Stimulated activated naive B cell treated with anti-CD40 and anti-IgM and Interleukin-4, amounts not matched to agents 10 μg/mL and 1 μg/mL and 100 μg/mL, for 72 hours (primary cell): Measurements from ENCODE around the gene TMEM255A.

Source experiments
- ATAC-seq, 2 donors: fragments of 150-1000 bp; cut with Tn5 transposase; replicated peaks; 2 replicates each; pipeline ENCODE4 v1.10.0; 2021; ENCODE audit warnings: moderate library complexity in 1 of 2
- DNase-seq: peaks from one replicate; pipeline ENCODE4 v3.0.0; 2021
- H3K27ac Mint-ChIP-seq: one replicate; pipeline ENCODE4 v1.8.0; 2022; ENCODE audit warnings: mild to moderate bottlenecking, mixed read lengths
- H3K27me3 Mint-ChIP-seq, 2 donors: one replicate each; pipeline ENCODE4 v1.8.0; 2022; ENCODE audit warnings: mixed read lengths in 2 of 2
- H3K36me3 Mint-ChIP-seq, 2 donors: one replicate each; pipeline ENCODE4 v1.8.0; 2022; ENCODE audit warnings: mixed read lengths in 2 of 2, mild to moderate bottlenecking in 1 of 2
- H3K4me1 Mint-ChIP-seq, 2 donors: one replicate each; pipeline ENCODE4 v1.8.0; 2022; ENCODE audit warnings: mixed read lengths in 2 of 2, mild to moderate bottlenecking in 1 of 2
- H3K4me3 Mint-ChIP-seq, 2 donors: one replicate each; pipeline ENCODE4 v1.8.0; 2022; ENCODE audit warnings: mild to moderate bottlenecking in 2 of 2, mixed read lengths in 2 of 2, moderate library complexity in 1 of 2
- H3K9me3 Mint-ChIP-seq, 2 donors: one replicate each; pipeline ENCODE4 v1.8.0; 2022; ENCODE audit warnings: mixed read lengths in 2 of 2, mild to moderate bottlenecking in 1 of 2

The TMEM255A gene

GRCh38 chrX:120318411-120318810 is 7.2 kb upstream of the TMEM255A start:
- no peak for ATAC-seq
- DNase-seq: no peak
- H3K36me3 Mint-ChIP-seq: no peaks in the 10 kb centered on the region
- H3K4me3 Mint-ChIP-seq: no peak overlapping the region
- H3K27me3 Mint-ChIP-seq: peaks cover 10 to 19% of the 10 kb centered on the region in 2 donors
- no peak overlapping the region for H3K27ac Mint-ChIP-seq
- H3K9me3 Mint-ChIP-seq: no peaks in the 10 kb centered on the region
- peaks cover 3 to 6% of the 10 kb centered on the region in 2 donors for H3K4me1 Mint-ChIP-seq

DNA sequence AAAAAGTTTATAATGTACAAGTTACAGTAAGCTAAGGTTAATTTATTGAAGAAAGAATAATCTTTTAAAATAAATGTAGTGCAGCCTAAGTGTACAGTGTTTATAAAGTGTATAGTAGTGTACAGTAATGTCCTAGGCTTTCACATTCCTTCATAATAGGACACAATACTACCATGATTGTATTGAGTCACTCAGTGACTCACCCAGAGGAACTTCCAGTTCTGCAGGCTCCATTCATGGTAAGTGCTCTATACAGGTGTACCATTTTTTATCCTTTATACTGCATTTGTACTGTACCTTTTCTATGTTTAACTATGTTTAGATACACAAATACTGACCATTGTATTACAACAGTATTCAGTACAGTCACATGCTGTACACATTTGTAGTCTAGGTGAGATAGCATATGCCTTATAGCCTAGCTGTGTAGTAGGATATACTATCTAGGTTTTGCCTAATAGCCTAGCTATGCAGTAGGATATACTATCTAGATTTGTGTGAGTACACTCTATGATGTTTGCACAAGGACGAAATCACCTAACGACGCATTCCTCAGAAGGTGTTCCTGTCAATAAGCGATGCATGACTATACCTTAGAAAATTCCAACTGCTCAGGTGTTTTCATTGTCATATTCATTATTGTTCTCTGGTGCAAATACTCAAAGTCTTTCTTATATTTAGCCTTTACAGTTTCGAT is 5.5 kb upstream of the TMEM255A start:
- no peak overlapping the region for H3K27ac Mint-ChIP-seq
- no peak overlapping the region for H3K4me3 Mint-ChIP-seq
- ATAC-seq (no peak), DNase-seq (no peak)
- H3K27me3 Mint-ChIP-seq: peaks cover 22 to 23% of the 10 kb centered on the region in 2 donors
- no peaks in the 10 kb centered on the region for H3K9me3 Mint-ChIP-seq
- H3K36me3 Mint-ChIP-seq: no peaks in the 10 kb centered on the region
- peaks cover 3 to 6% of the 10 kb centered on the region in 2 donors for H3K4me1 Mint-ChIP-seq

DNA sequence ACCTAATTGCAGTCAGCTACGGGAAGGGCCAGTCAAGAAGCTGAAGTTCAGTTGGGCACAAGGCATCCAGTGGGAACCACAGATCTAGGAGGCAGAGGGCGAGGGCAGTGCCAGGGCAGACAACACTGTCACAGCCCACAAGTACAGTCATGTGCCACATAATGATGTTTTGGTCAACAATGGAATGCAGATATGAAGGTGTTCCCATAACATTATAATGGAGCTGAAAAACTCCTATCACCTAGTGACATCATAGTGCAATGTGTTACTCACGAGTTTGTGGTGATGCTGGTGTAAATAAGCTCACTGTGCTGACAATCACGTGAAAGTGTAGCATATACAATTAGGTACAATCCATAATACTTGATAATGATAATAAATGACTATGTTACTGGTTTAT is 4.5 kb upstream of the TMEM255A start:
- Mint-ChIP-seq H3K27me3 (peaks cover 23 to 26% of the 10 kb centered on the region in 2 donors), H3K4me3 (no peak overlapping the region), H3K4me1 (peaks cover 3 to 6% of the 10 kb centered on the region in 2 donors), H3K9me3 (no peaks in the 10 kb centered on the region), H3K36me3 (no peaks in the 10 kb centered on the region), H3K27ac (no peak overlapping the region)
- DNase-seq: no peak
- no peak for ATAC-seq

DNA sequence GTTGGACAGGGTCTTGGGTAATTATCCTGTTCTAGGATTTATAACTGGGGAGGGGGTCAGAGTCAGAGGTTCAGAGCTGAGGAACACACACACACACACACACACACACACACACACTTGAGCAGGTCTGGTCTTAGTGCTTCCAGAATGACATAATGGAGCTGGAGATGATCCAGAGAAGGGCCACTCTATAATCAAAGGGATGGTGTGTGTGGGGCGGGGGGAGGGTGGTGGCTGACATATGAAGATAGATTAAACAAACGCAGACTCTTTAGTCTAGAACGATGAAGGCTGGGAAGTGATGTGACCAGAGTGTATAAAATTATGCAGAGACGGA is 434 bp upstream of the TMEM255A start:
- ATAC-seq: no peak
- Mint-ChIP-seq H3K36me3 (peaks cover 1 to 5% of the 10 kb centered on the region in 2 donors), H3K4me3 (peak overlapping the region in 1 of 2 donors; percentile 74), H3K9me3 (peaks cover 0 to 4% of the 10 kb centered on the region in 2 donors), H3K27me3 (peaks cover 26 to 44% of the 10 kb centered on the region in 2 donors), H3K27ac (no peak overlapping the region), H3K4me1 (peaks cover 3 to 22% of the 10 kb centered on the region in 2 donors)
- no peak for DNase-seq

- peaks cover 22 to 39% of the 10 kb centered on the region in 2 donors for H3K27me3 Mint-ChIP-seq
- no peak overlapping the region for H3K27ac Mint-ChIP-seq
Measured at GRCh38 chrX:120309873-120310705, 1.2 kb downstream of the TMEM255A start.

GRCh38 chrX:120308959-120309872 is 2.0 kb downstream of the TMEM255A start:
- peak; percentile 57 for DNase-seq
- ATAC-seq: peak; percentile 91 to 93
- Mint-ChIP-seq H3K27me3 (peaks cover 17 to 39% of the 10 kb centered on the region in 2 donors), H3K9me3 (peaks cover 0 to 4% of the 10 kb centered on the region in 2 donors), H3K4me3 (peak overlapping the region; percentile 83), H3K36me3 (peaks cover 1 to 5% of the 10 kb centered on the region in 2 donors), H3K27ac (peak overlapping the region; percentile 3), H3K4me1 (peaks cover 3 to 31% of the 10 kb centered on the region in 2 donors)

More at GRCh38 chrX:120309873-120310705, 1.2 kb downstream of the TMEM255A start:
- Mint-ChIP-seq H3K4me1 (peaks cover 3 to 31% of the 10 kb centered on the region in 2 donors), H3K4me3 (peak overlapping the region; percentile 83), H3K36me3 (peaks cover 1 to 5% of the 10 kb centered on the region in 2 donors), H3K9me3 (peaks cover 0 to 4% of the 10 kb centered on the region in 2 donors)
- DNase-seq (no peak), ATAC-seq (no peak)

- Mint-ChIP-seq H3K27me3 (peaks cover 17 to 36% of the 10 kb centered on the region in 2 donors), H3K36me3 (peaks cover 1 to 5% of the 10 kb centered on the region in 2 donors), H3K27ac (no peak overlapping the region), H3K4me3 (peak overlapping the region; percentile 83), H3K4me1 (peaks cover 3 to 31% of the 10 kb centered on the region in 2 donors), H3K9me3 (peaks cover 0 to 4% of the 10 kb centered on the region in 2 donors)
- DNase-seq: no peak
- ATAC-seq: peak in 1 of 2 donors; percentile 15
Measured at GRCh38 chrX:120308558-120308957, 2.7 kb downstream of the TMEM255A start.

DNA sequence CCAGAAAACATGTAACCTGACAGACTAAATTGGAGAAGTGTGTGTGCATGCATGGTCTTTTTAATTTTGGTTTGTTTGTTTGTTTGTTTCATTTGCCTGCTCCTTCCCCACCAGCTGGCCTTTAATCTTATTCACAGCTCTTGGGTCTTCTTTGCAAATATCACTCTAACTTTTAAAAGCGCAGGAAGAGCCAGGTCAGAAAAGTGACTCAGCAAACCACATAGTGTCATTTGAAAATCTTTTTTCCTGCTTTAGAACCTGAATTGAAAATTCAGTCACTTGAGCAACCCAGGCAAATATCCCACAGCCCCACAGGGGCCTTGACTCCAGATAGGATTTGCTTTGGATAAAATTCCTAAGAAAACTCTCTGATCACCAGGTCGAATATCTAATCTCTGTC is 4.6 kb downstream of the TMEM255A start:
- peaks cover 13 to 43% of the 10 kb centered on the region in 2 donors for H3K4me1 Mint-ChIP-seq
- no peak overlapping the region for H3K27ac Mint-ChIP-seq
- peaks cover 1 to 5% of the 10 kb centered on the region in 2 donors for H3K36me3 Mint-ChIP-seq
- H3K27me3 Mint-ChIP-seq: peaks cover 8 to 23% of the 10 kb centered on the region in 2 donors
- H3K9me3 Mint-ChIP-seq: peaks cover 0 to 4% of the 10 kb centered on the region in 2 donors
- DNase-seq (no peak), ATAC-seq (no peak)
- H3K4me3 Mint-ChIP-seq: no peak overlapping the region

GRCh38 chrX:120305531-120306141 is 5.6 kb downstream of the TMEM255A start:
- DNase-seq: no peak
- Mint-ChIP-seq H3K4me1 (peaks cover 13 to 43% of the 10 kb centered on the region in 2 donors), H3K36me3 (peaks cover 1 to 5% of the 10 kb centered on the region in 2 donors), H3K4me3 (no peak overlapping the region), H3K27ac (no peak overlapping the region), H3K27me3 (peaks cover 8 to 17% of the 10 kb centered on the region in 2 donors), H3K9me3 (peaks cover 0 to 4% of the 10 kb centered on the region in 2 donors)
- no peak for ATAC-seq

DNA sequence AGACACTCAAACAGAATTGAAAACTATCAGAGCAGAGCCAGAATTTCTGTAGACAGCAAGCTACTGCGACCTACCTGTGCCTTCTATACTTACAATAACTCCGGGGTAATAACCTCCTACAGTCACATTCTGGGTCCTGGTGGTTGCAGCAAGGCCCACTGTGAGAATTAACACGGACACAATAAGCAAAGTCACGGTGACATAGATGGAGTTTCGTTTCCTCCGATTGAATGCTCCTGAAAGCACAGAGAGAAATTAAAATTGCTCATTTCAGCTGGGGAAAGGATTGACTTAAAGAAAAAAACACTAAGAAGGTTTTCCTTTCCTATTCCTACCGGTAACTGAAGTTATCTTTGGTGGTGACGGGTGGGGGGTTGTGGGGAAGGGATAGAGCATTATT is 7.0 kb downstream of the TMEM255A start:
- Mint-ChIP-seq H3K27me3 (peaks cover 0 to 7% of the 10 kb centered on the region in 2 donors), H3K4me1 (peaks cover 10 to 34% of the 10 kb centered on the region in 2 donors), H3K36me3 (no peaks in the 10 kb centered on the region), H3K4me3 (no peak overlapping the region), H3K9me3 (no peaks in the 10 kb centered on the region), H3K27ac (peak overlapping the region; percentile 25)
- no peak for DNase-seq
- no peak for ATAC-seq

GRCh38 chrX:120302434-120302833 is 8.8 kb downstream of the TMEM255A start:
- DNase-seq (peak; percentile 29), ATAC-seq (peak; percentile 85 to 98)
- peak overlapping the region; percentile 27 for H3K27ac Mint-ChIP-seq
- peaks cover 10 to 26% of the 10 kb centered on the region in 2 donors for H3K4me1 Mint-ChIP-seq
- H3K4me3 Mint-ChIP-seq: peak overlapping the region; percentile 3 to 11
- no peaks in the 10 kb centered on the region for H3K27me3 Mint-ChIP-seq
- H3K36me3 Mint-ChIP-seq: no peaks in the 10 kb centered on the region
- H3K9me3 Mint-ChIP-seq: no peaks in the 10 kb centered on the region

GRCh38 chrX:120301960-120302359 is 9.3 kb downstream of the TMEM255A start:
- peak overlapping the region; percentile 27 for H3K27ac Mint-ChIP-seq
- H3K4me3 Mint-ChIP-seq: peak overlapping the region; percentile 11 to 14
- ATAC-seq: peak in 1 of 2 donors; percentile 29

DNA sequence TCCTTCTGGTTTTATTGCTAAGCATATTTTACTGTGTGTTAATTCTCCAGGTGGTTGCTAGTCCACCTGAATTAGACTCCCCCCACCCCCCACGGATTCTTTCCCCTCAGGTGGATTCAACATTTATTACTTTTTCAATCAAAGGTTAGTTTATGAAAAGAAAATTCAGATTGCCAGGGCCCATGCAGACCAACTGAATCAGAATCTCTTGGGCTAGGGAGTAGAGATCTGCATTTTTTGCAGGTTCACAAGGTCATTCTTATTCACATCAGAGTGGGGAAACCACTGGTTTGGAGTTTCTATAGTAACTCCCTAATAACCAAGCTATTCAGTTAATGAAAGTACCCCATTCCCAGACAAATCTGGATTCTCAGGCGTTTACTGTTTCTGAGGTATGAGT is 9.8 kb downstream of the TMEM255A start:
- Mint-ChIP-seq H3K27ac (no peak overlapping the region), H3K36me3 (no peaks in the 10 kb centered on the region), H3K4me1 (peaks cover 10 to 20% of the 10 kb centered on the region in 2 donors), H3K27me3 (no peaks in the 10 kb centered on the region), H3K4me3 (no peak overlapping the region), H3K9me3 (no peaks in the 10 kb centered on the region)
- no peak for DNase-seq
- no peak for ATAC-seq

More at GRCh38 chrX:120301960-120302359, 9.3 kb downstream of the TMEM255A start:
- Mint-ChIP-seq H3K36me3 (no peaks in the 10 kb centered on the region), H3K4me1 (peaks cover 10 to 24% of the 10 kb centered on the region in 2 donors), H3K9me3 (no peaks in the 10 kb centered on the region), H3K27me3 (no peaks in the 10 kb centered on the region)
- DNase-seq: no peak
